22Rv1 (cell line): ENCODE data around the gene DSTN.

Experiments used
- ZFX ChIP-seq: fragments of 450-650 bp; IDR thresholded peaks from 2 replicates; pipeline ENCODE4 v1.6.1; 2017; ENCODE audit warnings: antibody characterized with exemption, borderline replicate concordance
- TF ChIP-seq, protein P1 (sequence below): fragments of 450-650 bp; IDR thresholded peaks from 2 replicates; pipeline ENCODE4 v1.5.1; 2017; ENCODE audit warnings: mild to moderate bottlenecking

GRCh38 chr20:17630806-17631195 is 60.9 kb downstream of the DSTN start:
- TF ChIP-seq, protein P1, sequence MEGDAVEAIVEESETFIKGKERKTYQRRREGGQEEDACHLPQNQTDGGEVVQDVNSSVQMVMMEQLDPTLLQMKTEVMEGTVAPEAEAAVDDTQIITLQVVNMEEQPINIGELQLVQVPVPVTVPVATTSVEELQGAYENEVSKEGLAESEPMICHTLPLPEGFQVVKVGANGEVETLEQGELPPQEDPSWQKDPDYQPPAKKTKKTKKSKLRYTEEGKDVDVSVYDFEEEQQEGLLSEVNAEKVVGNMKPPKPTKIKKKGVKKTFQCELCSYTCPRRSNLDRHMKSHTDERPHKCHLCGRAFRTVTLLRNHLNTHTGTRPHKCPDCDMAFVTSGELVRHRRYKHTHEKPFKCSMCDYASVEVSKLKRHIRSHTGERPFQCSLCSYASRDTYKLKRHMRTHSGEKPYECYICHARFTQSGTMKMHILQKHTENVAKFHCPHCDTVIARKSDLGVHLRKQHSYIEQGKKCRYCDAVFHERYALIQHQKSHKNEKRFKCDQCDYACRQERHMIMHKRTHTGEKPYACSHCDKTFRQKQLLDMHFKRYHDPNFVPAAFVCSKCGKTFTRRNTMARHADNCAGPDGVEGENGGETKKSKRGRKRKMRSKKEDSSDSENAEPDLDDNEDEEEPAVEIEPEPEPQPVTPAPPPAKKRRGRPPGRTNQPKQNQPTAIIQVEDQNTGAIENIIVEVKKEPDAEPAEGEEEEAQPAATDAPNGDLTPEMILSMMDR: no peak
- TF ChIP-seq ZFX: no peak
